Endothelial cell (in vitro differentiated cells): ENCODE data around the gene CAPN12. TPM values are rescaled to one million over a fixed set of nuclear protein-coding genes. Genes with fewer than 3 reads are reported as not detected.
"Not testable (repeated sequence)": the region's sequence is repeated elsewhere in the genome, so short reads cannot be mapped to it uniquely, and the experiment has no call there.

Experiments used
- DNase-seq: peaks from one replicate; pipeline ENCODE4 v3.0.0; 2021; ENCODE audit warnings: low spot score
- H3K27ac Mint-ChIP-seq: one replicate; pipeline ENCODE4 v1.8.0; 2021; ENCODE audit warnings: mixed read lengths, inconsistent platforms; ENCODE audit not compliant: unreplicated experiment
- H3K27me3 Mint-ChIP-seq: one replicate; pipeline ENCODE4 v1.8.0; 2021; ENCODE audit warnings: mild to moderate bottlenecking, moderate library complexity, mixed read lengths, inconsistent platforms; ENCODE audit not compliant: unreplicated experiment
- H3K36me3 Mint-ChIP-seq: one replicate; pipeline ENCODE4 v1.8.0; 2021; ENCODE audit warnings: mild to moderate bottlenecking, low read depth, mixed read lengths, inconsistent platforms; ENCODE audit not compliant: unreplicated experiment
- H3K4me1 Mint-ChIP-seq: one replicate; pipeline ENCODE4 v1.8.0; 2021; ENCODE audit warnings: mild to moderate bottlenecking, mixed read lengths, inconsistent platforms; ENCODE audit not compliant: unreplicated experiment
- H3K4me3 Mint-ChIP-seq: one replicate; pipeline ENCODE4 v1.8.0; 2021; ENCODE audit warnings: mild to moderate bottlenecking, mixed read lengths, inconsistent platforms; ENCODE audit not compliant: unreplicated experiment
- H3K9me3 Mint-ChIP-seq: one replicate; pipeline ENCODE4 v1.8.0; 2021; ENCODE audit warnings: mixed read lengths, inconsistent platforms; ENCODE audit not compliant: unreplicated experiment
- total RNA-seq: library from RNA; stranded (reverse); fragmentation: NEBNext Ultra II Directional; extraction: Animal tissue kit (Norgen Biotek cat#: 25700); gene quantifications from one replicate; pipeline ENCODE4 v1.2.1, GENCODE V29; 2021; ENCODE audit not compliant: unreplicated experiment
- TF ChIP-seq, protein P1 (sequence below): fragments of 200-600 bp; sonication (generic); IDR thresholded peaks from one replicate; pipeline ENCODE4 v1.5.0; 2021; ENCODE audit warnings: antibody characterized with exemption; ENCODE audit not compliant: unreplicated experiment

The CAPN12 gene
- total RNA-seq, 1 donor from 2014 or later, result 2.9 TPM

DNA sequence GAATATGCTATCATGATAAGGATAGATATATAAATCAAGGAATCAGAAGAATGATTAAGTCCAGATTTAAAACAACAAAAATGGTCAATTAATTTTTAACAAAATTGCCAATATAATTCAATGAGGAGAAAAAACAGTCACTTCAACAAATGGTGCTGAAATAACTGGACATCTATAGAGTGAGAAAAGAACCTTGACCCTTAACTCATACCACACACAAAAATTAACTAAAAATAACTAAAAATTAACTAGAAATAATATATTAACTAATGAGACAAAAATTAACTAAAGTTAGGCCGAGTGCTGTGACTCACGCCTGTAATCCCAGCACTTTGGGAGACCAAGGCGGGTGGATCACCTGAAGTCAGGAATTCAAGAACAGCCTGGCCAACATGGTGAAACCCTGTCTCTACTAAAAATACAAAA is 19.5 kb upstream of the CAPN12 start:
- H3K36me3 Mint-ChIP-seq, result no peaks in the 10 kb centered on the region
- no peaks in the 10 kb centered on the region for H3K4me1 Mint-ChIP-seq
- H3K27ac Mint-ChIP-seq, result no peak overlapping the region
- DNase-seq, result no peak
- no peaks in the 10 kb centered on the region for H3K9me3 Mint-ChIP-seq
- H3K4me3 Mint-ChIP-seq, result no peak overlapping the region
- TF ChIP-seq, protein P1, sequence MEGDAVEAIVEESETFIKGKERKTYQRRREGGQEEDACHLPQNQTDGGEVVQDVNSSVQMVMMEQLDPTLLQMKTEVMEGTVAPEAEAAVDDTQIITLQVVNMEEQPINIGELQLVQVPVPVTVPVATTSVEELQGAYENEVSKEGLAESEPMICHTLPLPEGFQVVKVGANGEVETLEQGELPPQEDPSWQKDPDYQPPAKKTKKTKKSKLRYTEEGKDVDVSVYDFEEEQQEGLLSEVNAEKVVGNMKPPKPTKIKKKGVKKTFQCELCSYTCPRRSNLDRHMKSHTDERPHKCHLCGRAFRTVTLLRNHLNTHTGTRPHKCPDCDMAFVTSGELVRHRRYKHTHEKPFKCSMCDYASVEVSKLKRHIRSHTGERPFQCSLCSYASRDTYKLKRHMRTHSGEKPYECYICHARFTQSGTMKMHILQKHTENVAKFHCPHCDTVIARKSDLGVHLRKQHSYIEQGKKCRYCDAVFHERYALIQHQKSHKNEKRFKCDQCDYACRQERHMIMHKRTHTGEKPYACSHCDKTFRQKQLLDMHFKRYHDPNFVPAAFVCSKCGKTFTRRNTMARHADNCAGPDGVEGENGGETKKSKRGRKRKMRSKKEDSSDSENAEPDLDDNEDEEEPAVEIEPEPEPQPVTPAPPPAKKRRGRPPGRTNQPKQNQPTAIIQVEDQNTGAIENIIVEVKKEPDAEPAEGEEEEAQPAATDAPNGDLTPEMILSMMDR, result no peak
- H3K27me3 Mint-ChIP-seq, result no peaks in the 10 kb centered on the region

DNA sequence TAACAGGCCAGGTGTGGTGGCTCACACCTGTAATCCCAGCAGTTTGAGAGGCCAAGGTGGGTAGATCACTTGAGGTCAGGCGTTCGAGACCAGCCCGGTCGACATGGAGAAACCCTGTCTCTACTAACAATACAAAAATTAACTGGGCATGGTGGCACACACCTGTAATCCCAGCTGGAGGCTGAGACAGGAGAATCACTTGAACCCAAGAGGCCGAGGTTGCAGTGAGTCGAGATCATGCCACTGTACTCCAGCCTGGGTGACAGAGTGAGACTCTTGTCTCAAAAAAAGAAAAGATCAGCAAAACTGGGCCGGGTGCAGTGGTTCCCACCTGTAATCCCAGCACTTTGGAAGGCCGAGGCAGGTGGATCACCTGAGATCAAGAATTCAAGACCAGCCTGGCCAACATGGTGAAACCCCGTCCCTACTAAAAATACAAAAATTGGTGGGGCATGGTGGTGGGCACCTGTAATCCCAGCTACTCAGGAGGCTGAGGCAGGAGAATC is 17.7 kb upstream of the CAPN12 start:
- H3K36me3 Mint-ChIP-seq, H3K27me3 Mint-ChIP-seq, DNase-seq, H3K27ac Mint-ChIP-seq, H3K4me3 Mint-ChIP-seq, H3K9me3 Mint-ChIP-seq, H3K4me1 Mint-ChIP-seq: not testable (repeated sequence)

DNA sequence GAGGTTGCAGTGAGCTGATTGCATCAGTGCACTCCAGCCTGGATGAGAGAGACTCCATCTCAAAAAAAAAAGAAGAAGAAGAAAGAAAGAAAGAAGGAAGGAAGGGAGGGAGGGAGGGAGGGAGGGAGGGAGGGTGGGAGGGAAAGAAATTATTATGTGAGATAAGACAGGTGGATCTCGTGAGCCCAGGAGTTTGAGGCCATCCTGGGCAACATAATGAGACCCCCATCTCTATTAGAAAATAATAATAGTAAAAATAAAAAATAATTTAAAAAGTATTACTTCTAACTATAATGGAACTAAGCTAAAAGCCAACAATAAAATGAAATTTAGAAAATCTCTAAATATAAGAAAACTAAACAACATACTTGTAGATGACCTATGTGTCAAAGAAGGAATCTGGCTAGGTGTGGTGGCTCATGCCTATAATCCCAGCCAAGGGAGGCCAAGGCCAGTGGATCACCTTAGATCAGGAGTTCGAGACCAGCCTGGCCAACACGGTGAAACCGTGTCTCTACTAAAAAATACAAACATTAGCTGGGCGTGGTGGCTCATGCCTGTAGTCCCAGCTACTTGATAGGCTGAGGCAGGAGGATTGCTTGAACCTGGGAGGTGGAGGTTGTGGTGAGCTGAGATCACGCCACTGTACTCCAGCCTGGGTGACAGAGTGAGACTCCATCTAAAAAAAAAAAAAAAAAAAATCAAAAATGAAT is 16.7 kb upstream of the CAPN12 start:
- H3K27me3 Mint-ChIP-seq, H3K27ac Mint-ChIP-seq, H3K9me3 Mint-ChIP-seq, H3K4me3 Mint-ChIP-seq, H3K4me1 Mint-ChIP-seq, DNase-seq, H3K36me3 Mint-ChIP-seq: not testable (repeated sequence)

DNA sequence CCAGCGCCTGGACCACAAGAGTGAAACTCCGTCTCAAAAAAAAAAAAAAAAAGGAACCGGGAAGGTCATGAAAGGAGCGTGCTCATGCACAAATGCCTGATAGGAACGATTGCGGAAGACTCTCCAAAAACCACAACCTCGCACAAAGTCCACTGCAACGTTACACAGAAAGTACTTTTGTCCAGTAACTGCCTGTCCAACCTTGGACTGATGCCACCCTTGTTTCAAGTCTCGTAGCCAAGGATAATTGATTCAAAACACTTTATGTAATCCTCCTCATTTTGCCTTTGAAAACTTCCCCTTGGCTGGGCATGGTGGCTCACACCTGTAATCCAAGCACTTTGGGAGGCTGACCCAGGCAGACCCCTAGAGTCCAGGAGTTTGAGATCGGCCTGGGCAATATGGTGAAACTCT is 15.3 kb upstream of the CAPN12 start:
- H3K4me3 Mint-ChIP-seq, result no peak overlapping the region
- H3K27me3 Mint-ChIP-seq, result no peaks in the 10 kb centered on the region
- no peaks in the 10 kb centered on the region for H3K9me3 Mint-ChIP-seq
- DNase-seq, result no peak
- H3K27ac Mint-ChIP-seq, result no peak overlapping the region
- H3K36me3 Mint-ChIP-seq, result no peaks in the 10 kb centered on the region
- TF ChIP-seq, protein P1, result no peak
- no peaks in the 10 kb centered on the region for H3K4me1 Mint-ChIP-seq

DNA sequence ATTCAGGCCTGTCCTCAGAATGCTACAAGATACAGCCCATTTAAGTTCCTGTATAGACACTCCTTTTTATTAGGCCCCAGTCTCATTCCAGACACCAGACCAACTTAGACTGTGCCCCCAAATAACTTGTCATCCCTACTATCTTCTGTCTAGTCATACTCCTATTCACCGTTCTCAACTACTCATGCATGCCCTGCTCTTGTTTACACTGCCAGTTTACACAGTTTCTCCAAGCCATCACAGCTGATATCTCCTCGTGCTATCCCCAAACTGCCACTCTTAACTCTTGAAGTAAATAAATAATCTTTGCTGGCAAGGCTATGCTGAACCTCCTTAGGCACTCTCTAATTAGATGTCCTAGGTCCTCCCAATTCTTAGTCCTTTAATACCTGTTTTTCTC is 9.9 kb upstream of the CAPN12 start:
- not testable (repeated sequence) for H3K27ac Mint-ChIP-seq, H3K4me1 Mint-ChIP-seq, H3K27me3 Mint-ChIP-seq, H3K9me3 Mint-ChIP-seq, H3K36me3 Mint-ChIP-seq, DNase-seq, H3K4me3 Mint-ChIP-seq

DNA sequence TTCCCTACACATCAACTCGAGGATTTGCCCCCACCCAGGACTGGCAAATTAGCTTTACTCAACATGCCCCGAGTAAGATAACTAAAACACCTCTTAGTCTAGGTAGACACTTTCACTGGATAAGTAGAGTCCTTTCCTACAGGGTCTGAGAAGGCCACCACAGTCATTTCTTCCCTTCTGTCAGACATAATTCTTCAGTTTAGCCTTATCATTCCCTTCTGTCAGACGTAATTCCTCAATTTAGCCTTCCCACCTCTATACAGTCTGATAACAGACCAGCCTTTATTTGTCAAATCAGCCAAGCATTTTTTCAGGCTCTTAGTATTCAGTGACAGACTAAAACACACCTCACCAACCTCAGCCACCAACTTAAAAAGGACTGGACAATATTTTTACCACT is 9.5 kb upstream of the CAPN12 start:
- not testable (repeated sequence) for DNase-seq, H3K9me3 Mint-ChIP-seq, H3K4me3 Mint-ChIP-seq, H3K27me3 Mint-ChIP-seq, H3K36me3 Mint-ChIP-seq, H3K27ac Mint-ChIP-seq, H3K4me1 Mint-ChIP-seq

DNA sequence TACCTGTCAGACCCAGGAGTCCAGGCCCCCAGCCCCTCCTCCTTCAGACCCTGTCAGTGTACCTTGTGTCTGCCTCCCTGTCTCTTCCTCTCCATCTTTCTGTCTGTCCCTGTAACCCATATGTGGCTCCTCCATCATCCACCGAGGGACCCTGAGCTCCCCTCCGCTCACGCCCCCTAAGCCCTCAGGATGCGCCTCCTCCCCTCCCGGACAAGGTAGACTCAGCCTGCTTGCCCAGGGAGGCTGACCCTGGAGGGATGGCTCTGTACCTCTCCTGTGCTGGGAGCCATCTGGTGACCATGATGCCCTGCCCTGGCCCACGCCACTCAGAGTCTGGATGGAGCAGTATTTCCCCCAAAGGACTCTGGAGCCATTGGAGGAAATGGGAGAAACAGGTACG is 1.0 kb upstream of the CAPN12 start:
- H3K27me3 Mint-ChIP-seq, result peaks cover 4% of the 10 kb centered on the region
- no peak for DNase-seq
- H3K9me3 Mint-ChIP-seq, result no peaks in the 10 kb centered on the region
- no peak overlapping the region for H3K27ac Mint-ChIP-seq
- H3K4me1 Mint-ChIP-seq, result no peaks in the 10 kb centered on the region
- H3K36me3 Mint-ChIP-seq, result no peaks in the 10 kb centered on the region
- TF ChIP-seq, protein P1, result no peak
- no peak overlapping the region for H3K4me3 Mint-ChIP-seq
